HepG2 (cell line): ENCODE data around the gene GRAMD2A. TPM values are rescaled to one million over a fixed set of nuclear protein-coding genes. Genes with fewer than 3 reads are reported as not detected.
A peak's percentile ranks its signal among the peaks of the same experiment; 100 is the strongest.

Source experiments
- ATAC-seq: fragments of 200-7000 bp; cut with Tn5 transposase; 3 replicates; pipeline ENCODE4 v1.9.1; 2020; ENCODE audit warnings: mild to moderate bottlenecking, moderate library complexity
- BruUV-seq: library from RNA; stranded (reverse); fragments of 400-500 nt; replicated peaks from 2 replicates; lab custom pipeline; 2021; lab: Mats Ljungman, UMichigan
- CTCF ChIA-PET: fragments of 300-600 bp; formaldehyde crosslinking; extraction: SDS; loops from one replicate; lab custom pipeline; 2021; ENCODE audit warnings: low total read pairs, inconsistent platforms, low intra/inter-chr PET ratio; lab: Yijun Ruan, JAX
- POLR2A ChIA-PET: fragments of 350-600 bp; sonication (Branson Sonifier 250); formaldehyde crosslinking; loops from one replicate; lab custom pipeline; 2020; ENCODE audit warnings: antibody characterized with exemption, inconsistent platforms; lab: Yijun Ruan, JAX
- DNase-seq: peaks from one replicate; pipeline ENCODE4 v3.0.0-alpha.2; 2015; ENCODE audit warnings: low spot score
- FAIRE-seq: peaks from 3 replicates; lab custom pipeline; 2011; peaks lifted over from hg19 to GRCh38; lab: Jason Lieb, UNC
- H2AFZ ChIP-seq: one replicate; pipeline ENCODE4 v1.6.1; 2011; ENCODE audit warnings: low read length, inconsistent platforms
- H3K27ac ChIP-seq: fragments of 300-600 bp; 3 replicates; pipeline ENCODE4 v1.8.0; 2011; ENCODE audit warnings: mixed run types, mild to moderate bottlenecking, mixed read lengths, low read length, inconsistent platforms; ENCODE audit not compliant: insufficient read depth; ENCODE audit errors: extremely low read length
- H3K27me3 ChIP-seq, 2 experiments: fragments of 200-600 bp in 1 of 2; 2 replicates in 1 of 2; 3 replicates in 1 of 2; pipeline versions ENCODE4 v1.6.0 to v1.8.0; 2011; ENCODE audit warnings: low read length in 2 of 2, mild to moderate bottlenecking in 2 of 2, moderate library complexity in 2 of 2, inconsistent platforms in 1 of 2; ENCODE audit not compliant: insufficient read depth in 2 of 2, control insufficient read depth in 1 of 2
- H3K36me3 ChIP-seq, 2 experiments: fragments of 200-600 bp in 1 of 2; replicated peaks in 1 of 2; 2 replicates in 1 of 2; 3 replicates in 1 of 2; pipeline versions ENCODE4 v1.5.1 to v1.8.0; 2011; ENCODE audit warnings: low read length in 2 of 2, inconsistent platforms in 1 of 2; ENCODE audit not compliant: insufficient read depth in 2 of 2, control insufficient read depth in 1 of 2
- H3K4me1 ChIP-seq: 2 replicates; pipeline ENCODE4 v1.5.1; 2012; ENCODE audit warnings: low read length, inconsistent platforms; ENCODE audit not compliant: insufficient read depth
- H3K4me2 ChIP-seq: 2 replicates; pipeline ENCODE4 v1.6.0; 2011; ENCODE audit warnings: low read depth, low read length, inconsistent platforms
- H3K4me3 ChIP-seq, 3 experiments: fragments of 200-600 bp in 1 of 3; sonication (generic), shearing (Covaris generic) in 1 of 3; replicated peaks in 1 of 3; 2 replicates each; pipeline ENCODE4 v1.5.1; 2011 to 2016; ENCODE audit warnings: low read length in 3 of 3, inconsistent platforms in 2 of 3, low read depth in 2 of 3, mild to moderate bottlenecking in 2 of 3, control low read depth in 1 of 3, mixed read lengths in 1 of 3; ENCODE audit not compliant: insufficient read depth in 1 of 3
- H3K79me2 ChIP-seq: one replicate; pipeline ENCODE4 v1.6.1; 2011; ENCODE audit warnings: low read length, inconsistent platforms; ENCODE audit not compliant: insufficient read depth
- H3K9ac ChIP-seq: 2 replicates; pipeline ENCODE4 v1.6.0; 2011; ENCODE audit warnings: mild to moderate bottlenecking, low read depth, low read length, inconsistent platforms; ENCODE audit not compliant: insufficient read depth
- H3K9me3 ChIP-seq: 2 replicates; pipeline ENCODE4 v1.5.1; 2012; ENCODE audit warnings: mild to moderate bottlenecking, low read length
- H4K20me1 ChIP-seq: 2 replicates; pipeline ENCODE4 v1.6.0; 2011; ENCODE audit warnings: inconsistent platforms, mild to moderate bottlenecking, low read length, moderate library complexity; ENCODE audit not compliant: insufficient read depth
- FUBP1 ChIP-seq: sonication (generic); formaldehyde crosslinking; IDR thresholded peaks from 2 replicates; pipeline ENCODE4 v1.5.1; 2020; ENCODE audit warnings: missing genetic modification reagents, mild to moderate bottlenecking, borderline replicate concordance
- JUNB ChIP-seq: sonication (generic); formaldehyde crosslinking; IDR thresholded peaks from 2 replicates; pipeline ENCODE4 v1.8.0; 2022; ENCODE audit warnings: missing genetic modification reagents, mild to moderate bottlenecking, borderline replicate concordance
- MBNL3 ChIP-seq: fragments of 250-450 bp; sonication (Bioruptor Pico); conservative IDR thresholded peaks from 2 replicates; pipeline ENCODE4 v1.8.0; 2022; ENCODE audit warnings: mild to moderate bottlenecking, inconsistent platforms
- NCOA2 ChIP-seq: sonication (generic); formaldehyde crosslinking; IDR thresholded peaks from 2 replicates; pipeline ENCODE4 v1.8.0; 2022; ENCODE audit warnings: inconsistent platforms
- PATZ1 ChIP-seq: sonication (generic); formaldehyde crosslinking; IDR thresholded peaks from 2 replicates; pipeline ENCODE4 v1.4.0; 2020; ENCODE audit warnings: missing genetic modification reagents
- RBFOX2 ChIP-seq: fragments of 200-400 bp; formaldehyde crosslinking; IDR thresholded peaks from 2 replicates; pipeline ENCODE4 v1.6.1; 2017; ENCODE audit warnings: low read depth, mild to moderate bottlenecking, low read length
- ZBTB44 ChIP-seq: sonication (generic); formaldehyde crosslinking; IDR thresholded peaks from 2 replicates; pipeline ENCODE4 v1.4.0; 2020; ENCODE audit warnings: missing genetic modification reagents
- ZNF431 ChIP-seq: sonication (generic); formaldehyde crosslinking; IDR thresholded peaks from 2 replicates; pipeline ENCODE4 v1.9.0; 2022; ENCODE audit warnings: missing genetic modification reagents, low read depth, mild to moderate bottlenecking, borderline replicate concordance
- ZNF770 ChIP-seq: sonication (generic); formaldehyde crosslinking; IDR thresholded peaks from 2 replicates; pipeline ENCODE4 v1.5.0; 2020; ENCODE audit warnings: mild to moderate bottlenecking, missing genetic modification reagents
- WGBS: methylation state at CpG from one replicate; pipeline ENCODE4 v1.1.6; 2017; ENCODE audit warnings: low lambda C conversion rate; 5-methylcytosine and 5-hydroxymethylcytosine counted together
- in situ Hi-C: cut with HindIII; loops from 2 replicates; pipeline ENCODE4 v1.10.0; 2017; ENCODE audit warnings: low pct_unique_long_range_greater_than_20kb; ENCODE audit not compliant: extremely low pct_ligation_motif_present
- intact Hi-C: fragments of 100-400 bp; cut with micrococcal nuclease; formaldehyde crosslinking; loops from one replicate; pipeline ENCODE4 v1.10.0; 2022; ENCODE audit not compliant: unreplicated experiment
- polyA plus RNA-seq, 8 experiments: library from polyadenylated mRNA; depleted of rRNA in 3 of 8; stranded (reverse) in 7 of 8; unstranded in 1 of 8; fragments of >200 nt; fragmentation: Illumina TruSeq in 4 of 8; extraction: Trizol in 4 of 8; gene quantifications; 2 replicates each; pipeline versions ENCODE4 v1.2.1 to v1.2.3, GENCODE V29; 2011 to 2016; ENCODE audit warnings: low read depth in 4 of 8, missing spikeins in 1 of 8, mixed read lengths in 1 of 8; ENCODE audit not compliant: insufficient read depth in 1 of 8
- total RNA-seq, 5 experiments: library from RNA; depleted of rRNA; stranded (reverse); fragments of >200 nt; fragmentation: Illumina TruSeq; extraction: Trizol; gene quantifications; 2 replicates each; pipeline ENCODE4 v1.2.3, GENCODE V29; 2016; ENCODE audit warnings: low read depth in 1 of 5

Gene GRAMD2A
- total and polyA plus RNA-seq, 2 of the 13 experiments (the other 11 are each of a cell fraction or from before 2014, with no cell fraction given): 0.04 TPM; not detected in 1

- Histone ChIP-seq H4K20me1 (no peaks in the 10 kb centered on the region), H2AFZ (no peak overlapping the region), H3K9me3 (no peaks in the 10 kb centered on the region), H3K4me1 (peaks cover 57% of the 10 kb centered on the region), H3K27ac (peak overlapping the region; percentile 36), H3K4me2 (peak overlapping the region; percentile 72), H3K79me2 (peaks cover 4% of the 10 kb centered on the region), H3K36me3 (no peaks in the 10 kb centered on the region), H3K4me3 (peak overlapping the region in 2 of 3 experiments; percentile 16 to 43; a peak in 1 of 6 replicates), H3K27me3 (no peaks in the 10 kb centered on the region), H3K9ac (no peak overlapping the region; the same call in 1 of the 2 replicates)
- intact Hi-C loops (no loop called here), in situ Hi-C loops (no loop called here)
- POLR2A ChIA-PET: interaction anchor here (1.8 to 2.0 kb wide), 2 partner anchors 9 to 26 kb away, joined by 6 to 9 read pairs; no protein-coding TSS in a partner anchor
- 33% methylated on average over 2 of the region's 2 CpGs for WGBS
- BruUV-seq: no TSS peak
- CTCF ChIA-PET: no interaction called here
- no peak for DNase-seq
- no peak for FAIRE-seq
- no peak for ATAC-seq
- TF ChIP-seq RBFOX2 (0 out of 2 replicates have a peak, but pooled peaks have one; percentile 0), PATZ1 (CRISPR knock-in tag) (peak; percentile 64), ZNF431 (CRISPR knock-in tag) (no peak)
These were observed 38.9 kb upstream of the GRAMD2A start for GRCh38 chr15:72236381-72237003.

- no peaks in the 10 kb centered on the region; a peak in 1 of 5 replicates for H3K27me3 ChIP-seq
- H3K4me1 ChIP-seq: peaks cover 57% of the 10 kb centered on the region
- no TSS peak for BruUV-seq
- intact Hi-C loops (no loop called here), in situ Hi-C loops (no loop called here)
- DNase-seq (no peak), FAIRE-seq (no peak), ATAC-seq (no peak)
- H3K4me2 ChIP-seq: no peak overlapping the region
- peaks cover 12% of the 10 kb centered on the region for H3K79me2 ChIP-seq
- no peak overlapping the region for H3K9ac ChIP-seq
- POLR2A ChIA-PET: no interaction called here
- no peaks in the 10 kb centered on the region for H3K36me3 ChIP-seq
- 76% methylated on average over 4 of the region's 4 CpGs for whole genome bisulfite sequencing
- no peaks in the 10 kb centered on the region for H3K9me3 ChIP-seq
- CTCF ChIA-PET: no interaction called here
- no peak overlapping the region for H3K27ac ChIP-seq
- no peak overlapping the region for H3K4me3 ChIP-seq
- no peaks in the 10 kb centered on the region for H4K20me1 ChIP-seq
- H2AFZ ChIP-seq: no peak overlapping the region
- TF ChIP-seq NCOA2 (CRISPR knock-in tag) (no peak), ZBTB44 (CRISPR knock-in tag) (no peak), JUNB (CRISPR knock-in tag) (no peak), FUBP1 (no peak), MBNL3 (CRISPR knock-in tag) (no peak), ZNF770 (no peak)
These were observed 37.7 kb upstream of the GRAMD2A start for GRCh38 chr15:72235298-72235697.
